T-helper 22 cell (primary cell): Measurements from ENCODE around the gene KCNJ14.
A peak's percentile ranks its signal among the peaks of the same experiment; 100 is the strongest.

Experiments
- DNase-seq: peaks from one replicate; pipeline ENCODE4 v3.0.0-alpha.2; 2020; ENCODE audit warnings: low read depth

The KCNJ14 gene

GRCh38 chr19:48455171-48455907, at the start of gene KCNJ14:
KCNJ14 (plus strand) TSS chr19:48455574; CDS start chr19:48461725, 6,151 bp downstream.
- DNase-seq = no peak

GRCh38 chr19:48405850-48406249, 49.5 kb upstream of the KCNJ14 start:
- DNase-seq = no peak

- no peak for DNase-seq
Observed at GRCh38 chr19:48413879-48414587, 41.3 kb upstream of the KCNJ14 start.

- peak; percentile 61 for DNase-seq
Observed at GRCh38 chr19:48415395-48415794, 40.0 kb upstream of the KCNJ14 start.

- DNase-seq = no peak
Observed at GRCh38 chr19:48415806-48416221, 39.6 kb upstream of the KCNJ14 start.

GRCh38 chr19:48417421-48417820, 38.0 kb upstream of the KCNJ14 start:
- DNase-seq = no peak

GRCh38 chr19:48418317-48419064, 36.9 kb upstream of the KCNJ14 start:
- no peak for DNase-seq

- peak; percentile 61 for DNase-seq
Observed at GRCh38 chr19:48419158-48419920, 36.0 kb upstream of the KCNJ14 start.

- DNase-seq = no peak
Observed at GRCh38 chr19:48421548-48421947, 33.8 kb upstream of the KCNJ14 start.

- no peak for DNase-seq
Observed at GRCh38 chr19:48424694-48425219, 30.6 kb upstream of the KCNJ14 start.

GRCh38 chr19:48428670-48429069, 26.7 kb upstream of the KCNJ14 start:
- DNase-seq = no peak

GRCh38 chr19:48433337-48433736, 22.0 kb upstream of the KCNJ14 start:
- no peak for DNase-seq

GRCh38 chr19:48436586-48436985, 18.8 kb upstream of the KCNJ14 start:
- DNase-seq = no peak

GRCh38 chr19:48441360-48442050, 13.9 kb upstream of the KCNJ14 start:
- DNase-seq = no peak

GRCh38 chr19:48442116-48443035, 13.0 kb upstream of the KCNJ14 start:
- no peak for DNase-seq

- DNase-seq = no peak
Observed at GRCh38 chr19:48443256-48443655, 12.1 kb upstream of the KCNJ14 start.

GRCh38 chr19:48443731-48444128, 11.6 kb upstream of the KCNJ14 start:
- no peak for DNase-seq

- no peak for DNase-seq
Observed at GRCh38 chr19:48444129-48444935, 11.0 kb upstream of the KCNJ14 start.

GRCh38 chr19:48444936-48445200, 10.5 kb upstream of the KCNJ14 start:
- DNase-seq = no peak

- no peak for DNase-seq
Observed at GRCh38 chr19:48445256-48445605, 10.1 kb upstream of the KCNJ14 start.
